Stimulated activated CD4-positive, alpha-beta T cell treated with anti-CD3 and anti-CD28 coated beads, Interleukin-15, amount 100 ng/mL, for 48 hours (primary cell): ENCODE data around the gene MRFAP1L1.
"Not testable (repeated sequence)": the region's sequence is repeated elsewhere in the genome, so short reads cannot be mapped to it uniquely, and the experiment has no call there.

Experiments
- DNase-seq, 2 donors: peaks; one replicate each; pipeline ENCODE4 v3.0.0-alpha.2; 2020; ENCODE audit warnings: low read depth in 2 of 2

The MRFAP1L1 gene

DNA sequence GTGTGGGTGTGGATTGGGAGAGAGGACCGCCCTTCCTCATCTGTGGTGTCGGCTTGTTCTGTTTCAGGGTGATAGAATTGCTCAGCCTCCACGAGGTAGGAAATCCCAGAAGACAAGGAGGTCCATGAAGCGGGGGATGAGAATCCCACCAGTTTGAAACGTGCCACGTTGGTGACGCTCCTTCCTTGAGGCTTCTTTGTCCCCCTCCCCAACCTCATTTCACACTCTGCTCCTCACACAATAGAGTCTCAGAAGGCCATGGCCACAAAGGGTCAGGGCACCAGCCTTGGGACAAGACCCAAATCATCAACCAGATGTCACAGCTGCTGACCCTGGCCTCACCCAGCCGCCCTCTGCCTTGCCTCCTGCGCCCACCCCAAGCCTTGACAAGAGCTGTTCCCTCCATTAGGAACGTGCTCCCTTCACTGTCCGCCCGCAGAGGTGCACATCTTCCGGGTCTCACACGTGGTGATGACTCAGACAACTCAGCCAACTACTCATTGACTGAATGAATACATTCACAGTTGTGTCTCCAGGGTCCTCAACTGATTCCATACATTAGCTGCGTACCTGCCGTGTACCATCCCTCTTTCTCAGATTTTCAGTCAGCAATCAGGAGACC lies 24.6 kb upstream of the MRFAP1L1 start:
- DNase-seq = no peak

DNA sequence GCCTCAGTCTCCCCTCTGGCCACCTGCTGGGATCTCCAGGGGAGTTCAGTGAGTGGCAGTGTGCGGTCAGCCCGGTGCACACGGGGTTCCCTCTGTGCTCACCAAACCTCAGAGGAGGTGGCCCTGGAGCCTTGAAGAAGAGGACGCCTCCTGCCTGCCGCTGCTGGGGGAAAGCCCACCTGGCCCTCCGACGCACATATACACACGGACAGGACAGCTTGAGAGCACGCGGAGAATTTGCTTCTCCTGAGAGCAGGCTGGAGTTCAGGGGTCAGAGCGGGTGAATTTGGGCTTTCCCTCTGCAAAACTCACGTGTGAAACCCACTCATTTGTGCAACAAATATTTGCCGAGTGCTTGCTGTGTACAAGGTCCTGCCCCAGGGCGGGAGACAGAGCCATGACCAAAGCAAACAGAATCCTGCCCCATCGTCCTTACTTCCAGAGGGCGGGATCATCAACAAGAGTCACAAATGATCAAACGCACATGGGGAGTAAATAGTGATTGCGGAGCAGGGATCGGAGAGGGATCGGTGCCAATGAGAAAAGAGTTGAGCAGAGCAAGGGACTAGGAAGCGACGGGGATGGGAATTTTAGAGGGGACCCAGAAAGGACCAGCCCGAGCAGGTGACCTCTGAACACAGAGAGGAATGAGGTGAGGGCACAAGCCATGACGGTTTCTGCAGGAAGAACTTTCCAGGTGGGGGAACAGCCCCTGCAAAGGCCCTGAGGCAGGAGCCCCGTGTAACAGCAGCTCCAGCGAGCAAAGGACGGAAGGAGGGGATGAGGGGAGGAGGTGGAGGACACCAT lies 23.9 kb upstream of the MRFAP1L1 start:
- DNase-seq = no peak

DNA sequence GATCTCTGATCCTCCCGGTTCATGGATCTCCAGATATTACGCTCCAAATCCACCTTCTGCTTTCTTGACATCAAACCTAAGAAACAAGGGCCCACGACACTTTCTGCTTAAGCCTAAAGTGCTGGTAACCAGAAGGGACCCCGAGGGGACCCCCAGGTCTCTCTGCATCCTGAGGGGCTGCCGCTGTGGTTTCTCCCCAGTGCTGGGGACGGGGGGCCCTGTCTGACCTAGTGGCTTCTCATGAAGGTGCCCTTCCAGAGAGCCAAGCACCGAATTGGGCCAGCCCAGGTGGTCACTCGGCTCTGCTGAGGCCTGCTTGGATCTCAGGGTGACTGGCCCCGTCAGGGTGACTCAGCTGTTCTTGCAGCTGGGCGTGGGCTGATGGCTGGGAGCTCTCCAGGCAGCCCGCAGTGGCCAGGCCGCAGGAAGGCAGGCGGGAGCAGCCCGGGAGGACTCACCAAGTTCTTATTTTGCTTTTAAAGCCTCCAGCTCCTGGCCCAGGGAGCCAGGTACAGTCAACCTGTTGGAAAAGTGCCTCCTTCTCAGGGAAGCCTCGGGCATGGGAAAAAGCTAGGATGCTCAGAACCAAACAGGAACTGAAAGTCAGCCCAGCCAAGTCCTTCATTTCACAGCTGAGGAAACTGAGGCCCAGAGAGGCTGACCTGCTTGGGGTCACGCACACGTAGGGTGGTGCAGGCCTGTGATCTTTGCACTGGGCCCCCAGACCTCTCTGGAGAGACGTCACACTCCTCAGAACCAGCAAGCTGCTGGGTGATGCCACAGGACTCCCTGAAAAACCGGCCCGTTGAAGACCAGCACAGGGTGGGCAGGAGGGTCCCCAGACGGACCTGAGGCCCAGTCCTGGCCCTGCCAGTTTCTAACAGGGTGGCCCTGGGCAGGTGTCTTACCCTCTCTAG lies 23.0 kb upstream of the MRFAP1L1 start:
- DNase-seq = no peak

DNA sequence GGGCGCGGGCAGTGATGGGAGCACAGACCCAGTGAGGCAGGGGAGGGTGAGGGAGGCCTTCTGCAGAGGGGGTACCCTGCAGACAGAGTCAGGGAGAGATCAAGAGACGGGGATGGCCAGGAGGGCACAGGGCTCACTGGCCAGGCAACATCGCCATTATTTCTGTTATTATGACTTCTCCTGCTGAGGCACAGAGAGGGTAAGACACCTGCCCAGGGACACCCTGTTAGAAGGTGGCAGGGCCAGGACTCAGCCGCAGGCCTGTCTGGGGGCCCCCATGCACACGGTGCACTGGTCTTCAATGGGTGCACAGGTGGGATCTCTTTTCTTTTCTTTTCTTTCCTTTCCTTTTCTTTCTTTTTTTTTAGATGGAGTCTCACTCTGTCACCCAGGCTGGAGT lies 22.1 kb upstream of the MRFAP1L1 start:
- no peak for DNase-seq

DNA sequence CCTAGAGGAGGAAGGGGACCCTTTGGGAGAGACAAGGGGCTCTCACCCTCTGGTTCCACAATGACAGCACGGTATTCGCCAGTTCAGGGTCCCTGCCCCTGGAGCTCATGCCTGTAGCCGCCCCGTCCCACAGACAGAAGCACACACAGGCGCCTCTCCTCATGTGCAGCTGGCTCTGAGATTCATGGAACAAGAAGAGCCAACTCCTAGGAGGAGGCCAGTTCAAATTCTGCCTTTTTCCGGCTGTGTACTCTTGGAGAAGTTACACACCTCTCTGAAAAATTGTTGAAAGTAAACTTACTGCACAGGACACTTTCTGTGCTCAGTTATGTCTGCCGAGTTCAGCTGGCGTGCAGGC lies 21.6 kb upstream of the MRFAP1L1 start:
- DNase-seq = no peak

DNA sequence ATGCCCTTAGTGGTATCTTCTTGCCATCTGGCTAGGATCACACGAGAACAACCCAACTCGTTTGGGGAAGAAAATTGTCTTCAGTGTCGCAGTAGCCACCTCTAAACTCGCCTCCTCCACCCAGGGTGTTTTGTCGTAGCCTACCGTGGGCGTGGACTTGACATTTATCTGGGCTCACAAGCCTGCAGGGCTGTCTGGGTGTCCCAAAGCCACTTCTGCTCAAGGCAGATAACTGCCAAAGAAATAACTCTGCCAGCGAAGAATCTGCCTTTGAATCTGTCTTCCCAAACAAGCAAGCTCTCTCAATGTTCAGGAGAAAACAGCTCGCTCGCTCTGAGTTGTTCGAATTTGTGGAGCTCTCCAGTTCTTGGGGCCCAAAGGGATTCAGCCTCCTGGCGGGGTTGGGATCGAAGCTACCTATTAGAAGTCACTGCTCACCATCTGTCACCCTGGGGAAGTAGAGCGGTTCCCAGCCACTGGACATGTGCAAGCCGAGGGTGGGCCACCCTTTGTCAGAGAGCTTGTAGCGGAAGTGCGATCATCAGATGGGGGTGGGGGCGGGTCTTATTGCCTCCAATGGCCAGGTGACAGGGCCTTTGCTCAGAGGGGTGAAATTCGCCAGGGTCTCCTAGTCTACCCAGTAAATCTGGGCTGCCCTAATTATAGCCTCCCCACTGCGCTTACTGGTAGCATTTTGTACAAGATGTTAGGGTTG lies 21.1 kb upstream of the MRFAP1L1 start:
- no peak for DNase-seq

DNA sequence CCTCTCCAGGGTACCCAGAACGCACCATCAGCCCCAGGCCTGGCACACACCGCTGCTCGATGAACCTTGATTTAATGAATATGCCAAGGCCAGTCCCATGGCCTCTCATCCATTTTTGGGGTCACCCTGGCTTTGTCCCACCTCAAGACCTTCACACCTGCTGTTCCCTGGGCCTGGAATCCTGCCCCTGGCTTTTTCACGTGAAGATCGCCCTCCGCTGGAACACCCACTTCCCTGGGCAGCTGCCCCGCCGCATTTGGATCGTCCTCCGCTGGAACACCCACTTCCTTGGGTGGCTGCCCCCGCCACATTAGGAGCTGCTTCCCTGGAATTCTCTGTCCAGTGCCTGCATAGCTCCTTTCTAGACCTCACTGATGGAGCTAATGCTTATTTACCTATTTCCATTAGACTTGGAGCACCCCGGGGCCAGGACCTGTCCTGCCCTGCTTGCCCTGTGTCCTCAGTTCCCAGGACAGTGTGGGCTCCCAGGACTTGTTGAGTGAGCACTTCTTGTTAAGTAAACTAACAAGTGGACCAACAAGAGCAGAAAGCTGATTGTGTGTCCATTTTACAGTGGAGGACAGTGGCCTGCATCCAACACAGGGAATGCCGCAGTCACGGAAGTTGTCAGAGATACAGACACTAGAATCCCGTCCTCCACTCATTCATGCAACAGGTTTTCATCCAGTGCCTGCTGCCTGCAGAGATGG lies 18.8 kb upstream of the MRFAP1L1 start:
- no peak for DNase-seq

DNA sequence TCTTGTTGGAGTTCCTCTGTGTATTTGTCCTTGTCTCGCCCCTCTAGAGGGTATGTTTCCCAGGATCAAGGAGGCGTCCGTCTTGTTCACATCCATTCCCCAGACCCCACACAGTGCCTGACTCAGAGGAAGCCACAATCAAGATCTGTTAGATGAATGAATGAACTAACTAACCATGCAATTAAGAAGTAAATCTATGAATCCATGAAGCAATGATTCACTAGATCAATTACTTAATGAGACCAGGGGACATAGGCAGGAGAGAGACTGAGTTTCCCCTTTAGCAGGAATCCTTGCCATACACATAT lies 18.2 kb upstream of the MRFAP1L1 start:
- DNase-seq = no peak

DNA sequence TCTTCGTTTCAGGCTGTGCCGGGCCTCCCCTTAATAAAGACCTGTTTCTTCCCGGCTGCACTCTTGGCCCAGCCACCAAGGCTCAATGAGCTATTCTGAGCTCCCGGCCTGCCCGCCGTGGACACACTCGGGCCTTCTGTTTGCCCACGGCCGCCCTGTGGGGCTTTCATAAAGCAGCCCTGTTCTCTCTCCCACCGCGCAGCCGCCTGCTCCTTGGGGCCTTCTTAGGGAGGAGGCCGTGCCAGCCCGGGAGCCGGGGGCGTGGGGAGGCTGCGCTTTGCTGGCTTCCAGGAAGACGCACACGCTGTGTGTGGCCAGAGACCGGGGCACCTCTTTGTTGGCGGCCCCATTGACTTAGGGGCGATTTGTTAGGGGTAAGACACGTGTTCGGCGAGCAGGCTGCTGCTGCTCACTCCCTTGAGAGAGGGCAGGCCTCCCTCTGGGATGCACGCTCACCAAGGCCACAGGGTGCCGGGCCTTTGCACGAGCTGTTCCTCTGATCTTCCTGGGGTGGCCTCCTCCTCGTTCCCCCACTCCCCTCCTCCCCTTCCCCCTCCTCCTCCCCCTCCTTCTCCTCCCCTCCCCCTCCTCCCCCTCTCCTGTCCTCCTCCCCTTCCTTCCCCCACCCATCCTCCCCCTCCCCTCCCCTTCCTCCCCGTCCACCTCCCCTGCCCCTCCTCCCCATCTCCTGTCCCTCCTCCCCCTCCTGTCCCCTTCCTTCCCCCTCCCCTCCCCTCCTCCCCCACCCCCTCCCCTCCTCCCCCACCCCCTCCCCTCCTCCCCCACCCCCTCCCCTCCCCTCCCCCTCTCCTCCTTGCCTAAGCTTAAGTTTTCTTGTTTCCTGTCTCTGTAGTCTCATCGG lies 17.6 kb upstream of the MRFAP1L1 start:
- no peak for DNase-seq

DNA sequence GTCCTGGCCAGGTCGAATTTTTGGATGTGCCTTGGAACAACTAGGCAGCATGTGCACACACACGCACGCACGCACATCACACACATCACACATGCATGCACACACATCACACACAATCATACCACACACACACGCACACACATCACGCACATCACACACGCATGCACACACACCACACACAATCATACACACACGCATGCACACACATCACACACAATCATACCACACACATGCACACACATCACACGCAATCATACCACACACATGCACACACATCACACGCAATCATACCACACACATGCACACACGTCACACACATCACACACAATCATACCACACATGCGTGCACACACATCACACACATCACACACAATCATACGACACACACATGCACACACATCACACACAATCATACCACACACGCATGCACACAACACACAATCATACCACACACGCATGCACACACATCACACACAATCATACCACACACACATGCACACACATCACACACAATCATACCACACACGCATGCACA lies 15.8 kb upstream of the MRFAP1L1 start:
- not testable (repeated sequence) for DNase-seq

DNA sequence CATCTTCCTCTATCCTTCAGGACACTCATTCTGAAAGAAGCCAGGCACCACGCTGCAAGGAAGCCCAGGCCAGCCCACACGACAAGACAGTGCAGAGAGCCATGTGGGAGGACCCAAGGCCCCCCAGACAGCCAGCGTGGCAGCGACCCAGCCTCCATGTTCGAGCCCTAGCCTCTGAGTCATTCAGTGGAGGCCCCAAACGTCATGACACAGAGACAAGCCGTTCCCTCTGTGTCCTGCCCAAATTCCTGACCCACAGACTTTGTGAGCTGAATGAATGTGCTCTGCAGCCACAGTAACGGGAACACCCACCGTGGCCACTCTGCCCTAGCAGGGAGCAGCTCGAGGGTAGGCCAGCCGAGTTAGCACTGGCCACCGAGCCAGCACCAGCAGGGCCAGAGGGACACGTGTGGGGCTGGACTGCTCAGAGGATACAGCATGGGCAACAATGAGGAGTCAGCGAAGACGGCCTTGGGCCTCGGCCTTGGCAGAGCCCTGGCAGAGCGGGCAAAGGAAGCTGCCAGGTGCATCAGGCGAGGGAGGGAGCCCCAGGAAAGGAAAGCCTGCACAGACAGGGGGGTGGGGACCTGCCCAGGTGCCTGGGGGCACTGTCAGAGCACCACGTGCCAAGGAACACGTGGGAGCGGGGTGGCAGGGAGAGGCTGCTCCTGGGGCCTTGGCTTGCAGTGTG lies 14.9 kb upstream of the MRFAP1L1 start:
- DNase-seq = no peak

DNA sequence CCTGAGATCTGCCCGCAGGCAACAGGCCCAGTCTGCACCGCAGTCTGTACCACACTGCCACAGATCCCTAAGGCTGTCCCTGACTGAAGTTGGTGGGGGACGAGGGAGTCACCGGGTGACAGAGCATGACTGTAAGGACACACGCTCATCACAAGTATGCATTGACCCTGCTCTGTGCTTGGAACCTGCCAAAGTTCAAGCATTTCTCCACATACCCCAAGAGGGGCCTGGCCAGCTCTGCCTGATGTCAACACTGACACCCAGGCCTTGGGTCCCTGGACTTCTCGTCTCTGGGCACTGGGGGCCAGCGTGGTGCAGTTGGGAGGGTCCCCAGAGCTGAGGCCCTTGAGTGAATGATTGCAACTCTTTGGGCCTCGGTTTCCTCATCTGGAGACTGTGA lies 14.2 kb upstream of the MRFAP1L1 start:
- DNase-seq = no peak

DNA sequence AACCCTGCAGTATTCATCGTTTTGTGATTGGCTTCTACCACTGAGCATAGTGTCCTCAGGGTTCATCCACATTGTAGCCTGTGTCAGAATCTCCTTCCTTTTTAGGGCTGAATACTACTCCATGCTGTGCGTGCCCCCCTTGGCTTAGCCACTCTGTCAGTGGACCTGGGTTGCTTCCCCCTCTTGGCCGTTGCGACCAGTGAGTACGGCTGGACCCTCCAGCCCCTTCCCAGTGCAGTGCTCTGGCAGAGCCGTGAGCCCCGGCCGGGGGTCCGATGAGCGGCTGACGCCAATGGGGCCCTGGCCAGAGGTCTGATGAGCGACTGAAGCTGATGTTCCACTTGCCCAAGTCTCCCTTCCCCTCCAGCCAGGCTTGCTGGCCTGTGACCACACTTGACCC lies 13.2 kb upstream of the MRFAP1L1 start:
- DNase-seq = no peak

DNA sequence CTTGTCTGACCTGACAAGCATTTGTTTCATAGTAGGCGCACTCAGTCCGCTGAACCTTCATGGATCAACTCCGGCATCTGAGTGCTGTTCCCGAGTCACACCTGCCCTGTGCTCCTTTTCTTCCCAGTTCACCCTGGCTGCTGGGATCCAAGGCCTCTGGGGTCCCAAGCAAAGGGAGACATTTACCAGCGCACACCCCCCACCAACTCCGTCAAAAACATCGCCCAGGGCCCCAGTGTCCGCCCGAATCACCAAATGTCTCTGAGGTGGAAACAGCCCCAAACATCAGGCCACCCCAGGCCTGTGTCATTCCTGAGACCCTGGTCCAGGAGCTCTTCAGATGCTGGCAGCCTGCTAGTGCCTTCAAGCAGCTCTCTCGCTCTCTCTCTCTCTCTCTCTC lies 11.5 kb upstream of the MRFAP1L1 start:
- no peak for DNase-seq

DNA sequence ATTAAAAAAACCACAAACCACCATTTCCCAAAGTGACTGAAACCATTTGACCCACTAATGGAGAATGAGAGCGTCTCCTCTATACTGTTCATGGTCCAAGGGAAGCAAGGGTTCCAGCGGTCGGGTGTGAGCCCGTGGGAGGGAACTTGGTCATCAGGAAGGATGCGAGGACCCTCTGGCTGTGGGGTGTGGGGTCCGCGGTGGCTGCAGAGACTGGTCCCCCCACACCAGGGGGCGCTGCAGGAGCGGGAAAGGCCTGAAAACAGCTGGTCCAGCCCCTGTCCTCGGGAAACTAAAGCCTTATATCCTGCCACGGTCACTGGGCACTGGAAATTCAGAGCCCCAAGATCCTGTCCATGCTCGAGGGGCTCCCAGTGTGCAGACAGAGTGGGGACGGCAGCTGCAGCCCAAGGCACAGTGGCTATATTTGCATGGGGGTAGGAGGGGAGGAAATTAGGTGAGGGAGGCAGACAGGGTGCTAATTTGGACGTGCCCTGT lies 10.6 kb upstream of the MRFAP1L1 start:
- peak; percentile 49 to 75 for DNase-seq

DNA sequence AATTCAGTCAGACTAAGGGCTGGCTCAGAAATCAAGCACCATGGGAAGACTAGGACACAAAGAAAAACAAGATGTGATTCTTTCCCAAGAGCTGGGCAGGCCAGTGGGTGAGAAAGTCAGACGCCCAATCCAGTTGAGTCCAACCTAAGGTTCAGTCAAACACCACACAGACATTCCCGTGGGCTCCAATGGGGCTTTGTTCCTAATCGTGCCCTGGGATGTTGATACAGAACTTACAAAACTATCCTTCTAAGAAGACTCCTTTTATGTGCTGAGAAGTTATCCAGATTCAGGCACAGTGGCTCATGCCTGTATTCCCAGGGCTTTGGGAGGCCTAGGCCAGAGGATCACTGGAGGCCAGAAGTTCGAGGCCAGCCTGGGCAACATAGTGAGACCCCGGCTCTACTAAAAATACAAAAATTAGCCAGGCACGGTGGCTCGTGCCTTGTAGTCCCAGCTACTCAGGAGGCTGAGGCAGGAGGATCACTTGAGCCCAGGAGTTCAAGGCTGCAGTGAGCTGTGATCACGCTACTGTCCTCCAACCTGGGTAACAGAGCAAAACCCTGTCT lies 10.0 kb upstream of the MRFAP1L1 start:
- no peak for DNase-seq

DNA sequence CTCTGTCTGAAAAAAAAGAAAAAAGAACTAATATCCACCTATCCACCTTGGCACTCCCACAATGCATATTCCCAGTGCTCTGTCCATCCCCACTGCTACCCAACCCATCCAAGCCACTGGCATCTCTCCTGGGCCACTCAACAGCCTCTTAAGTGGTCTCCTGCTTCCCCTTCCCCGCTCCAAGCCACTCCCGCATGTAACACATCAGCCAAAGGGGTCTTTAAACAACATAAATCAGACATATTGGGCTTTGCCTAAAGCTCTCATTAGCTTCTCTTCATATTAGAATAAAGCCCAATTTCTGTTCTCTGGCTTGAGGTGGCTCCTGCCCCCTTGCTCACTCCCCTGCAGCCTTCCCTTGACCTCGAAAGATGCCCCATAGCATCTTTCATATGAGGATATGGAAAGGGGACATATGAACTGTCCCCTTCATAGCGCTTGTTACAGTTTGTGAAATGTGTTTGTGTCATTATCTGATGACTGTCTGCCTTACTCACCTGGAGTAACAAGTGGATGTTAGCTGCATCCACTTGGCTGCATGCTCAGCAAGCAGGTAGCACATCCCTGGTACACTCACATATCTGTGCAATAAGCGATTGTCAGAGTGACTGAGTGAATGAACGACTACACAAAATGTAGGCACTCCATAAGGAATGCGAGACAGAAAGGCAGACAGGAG lies 9.4 kb upstream of the MRFAP1L1 start:
- DNase-seq = no peak

DNA sequence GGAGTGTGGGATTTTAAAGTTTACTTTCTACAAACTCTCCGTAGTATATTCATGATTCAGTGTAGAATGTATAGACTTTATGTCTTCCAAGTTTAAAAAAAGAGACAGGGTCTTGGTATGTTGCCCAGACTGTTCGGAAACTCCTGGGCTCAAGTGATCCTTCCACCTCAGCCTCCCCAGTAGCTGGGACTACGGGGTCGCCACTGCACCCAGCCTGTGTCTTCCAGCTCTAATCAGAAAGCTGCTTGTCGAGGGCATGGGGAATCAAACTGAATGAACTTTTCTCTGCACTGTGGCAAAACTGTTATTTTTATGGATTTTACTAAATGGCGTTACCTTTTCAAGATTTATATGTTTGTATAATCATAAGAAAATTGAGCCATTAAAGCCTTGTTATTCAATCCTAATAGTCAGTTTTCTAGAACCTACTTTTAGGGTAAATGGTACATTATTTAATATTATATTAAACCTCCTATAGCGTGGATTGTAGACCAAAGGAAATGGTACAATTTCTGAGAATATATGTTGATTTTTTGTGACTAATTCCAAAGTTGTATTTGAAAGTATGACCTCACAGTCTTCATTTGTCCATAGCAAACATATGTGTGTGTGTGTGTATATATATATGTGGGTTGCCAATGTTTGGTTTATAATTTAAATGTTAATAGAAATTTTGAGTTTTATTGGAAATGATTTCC lies 7.4 kb upstream of the MRFAP1L1 start:
- no peak for DNase-seq
